ENCODE data around the gene NKD2. TPM values are rescaled to one million over a fixed set of nuclear protein-coding genes. Genes with fewer than 3 reads are reported as not detected.

The NKD2 gene
- total and polyA plus RNA-seq, 2 of the 4 experiments (the other 2 are of a cell fraction), result not detected

- Histone ChIP-seq H2AK5ac (ENCODE audit: low read depth, low read length) (no peak overlapping the region), H4K8ac (ENCODE audit: low read depth in 2 of 2, low read length in 2 of 2) (no peak overlapping the region), H3K4me1 (ENCODE audit: control insufficient read depth, insufficient read depth, low read length) (no peaks in the 10 kb centered on the region), H3K9me1 (ENCODE audit: insufficient read depth, low read length) (no peaks in the 10 kb centered on the region), H4K91ac (ENCODE audit: insufficient read depth, low read depth, low read length) (no peak overlapping the region), H2BK20ac (ENCODE audit: low read depth, low read length) (no peak overlapping the region), H3K14ac (replicated peaks; ENCODE audit: low read depth, low read length) (no peak overlapping the region), H3K4me3 (ENCODE audit: insufficient read depth, low read depth, low read length) (no peak overlapping the region), H3K9me3 (ENCODE audit: control insufficient read depth, insufficient read depth, low read length) (no peaks in the 10 kb centered on the region), H3K27ac (ENCODE audit: insufficient read depth, low read length) (no peak overlapping the region), H2AFZ (replicated peaks; ENCODE audit: low read length, poor library complexity) (peak overlapping the region; percentile 11), H2BK15ac (ENCODE audit: low read depth, low read length) (no peak overlapping the region), H3K56ac (ENCODE audit: extremely low read depth, insufficient read depth, low read length) (no peak overlapping the region), H3K18ac (ENCODE audit: low read depth, low read length) (no peak overlapping the region), H3K36me3 (ENCODE audit: control insufficient read depth, insufficient read depth, low read length) (no peaks in the 10 kb centered on the region), H3K4ac (ENCODE audit: low read depth, low read length) (no peak overlapping the region), H2BK120ac (ENCODE audit: low read depth, low read length) (no peak overlapping the region), H2BK5ac (ENCODE audit: low read depth, low read length, poor library complexity, severe bottlenecking) (no peak overlapping the region), H2AK9ac (replicated peaks; ENCODE audit: low read depth, low read length, poor library complexity) (no peak overlapping the region), H4K20me1 (ENCODE audit: insufficient read depth, low read length) (no peaks in the 10 kb centered on the region), H3K79me1 (ENCODE audit: low read depth in 1 of 2, low read length in 2 of 2) (no peaks in the 10 kb centered on the region), H3K9ac (ENCODE audit: low read depth, low read length) (no peak overlapping the region), H3K23ac (ENCODE audit: low read depth, low read length) (no peak overlapping the region), H3K27me3 (ENCODE audit: control insufficient read depth, insufficient read depth, low read length) (peaks cover 33% of the 10 kb centered on the region; the same call in 1 of the 2 replicates), H4K5ac (ENCODE audit: low read depth, low read length) (no peak overlapping the region), H3K4me2 (ENCODE audit: low read depth, low read length) (no peak overlapping the region)
- dilution Hi-C loops (cut with HindIII; ENCODE audit: low sequenced_read_pairs, unreplicated experiment), result no loop called here
- ATAC-seq (ENCODE audit: low read depth) (no peak), DNase-seq (no peak)
- intact Hi-C loops (cut with micrococcal nuclease), result no loop called here
- ChIA-PET POLR2A (ENCODE audit: unreplicated experiment) (no interaction called here), CTCF (no interaction called here)
- in situ Hi-C loops (cut with MboI; ENCODE audit: low sequenced_read_pairs), result no loop called here
- no TSS peak for BruUV-seq (replicated peaks)
- WGBS, 2 experiments (ENCODE audit: extremely low coverage in 2 of 2, insufficient read length in 1 of 2), result 78% methylated on average over 4 of the region's 12 CpGs; no CpG with 5 or more reads in 1 of the 2 experiments
- TF ChIP-seq FOS (IDR thresholded peaks at IDR 0.05; ENCODE audit: low read depth, low read length) (no peak), CTCF (conservative IDR thresholded peaks at IDR 0.05; ENCODE audit: low read depth, low read length) (no peak), CHD1 (IDR thresholded peaks at IDR 0.05; ENCODE audit: low read depth, low read length) (no peak), MXI1 (IDR thresholded peaks at IDR 0.05; ENCODE audit: borderline replicate concordance, low read depth, low read length) (no peak), NFE2L2 (IDR thresholded peaks at IDR 0.05; ENCODE audit: low read depth, low read length) (no peak), SMC3 (IDR thresholded peaks at IDR 0.05; ENCODE audit: low read depth, low read length) (no peak), USF2 (IDR thresholded peaks at IDR 0.05; ENCODE audit: low read depth, low read length) (no peak), MAZ (IDR thresholded peaks at IDR 0.05; ENCODE audit: borderline replicate concordance, low read depth, low read length) (no peak), POLR2A (IDR thresholded peaks at IDR 0.05; ENCODE audit: low read depth, low read length) (no peak)
Measured at GRCh38 chr5:1017056-1017455, 8.5 kb downstream of the NKD2 start.

All from IMR-90 (cell line).